Measurements from ENCODE around the gene OR6K6. TPM values are rescaled to one million over a fixed set of nuclear protein-coding genes. Genes with fewer than 3 reads are reported as not detected.
A peak's percentile ranks its signal among the peaks of the same experiment; 100 is the strongest.

Gene OR6K6
- not detected for total RNA-seq
- long read RNA-seq: 0 reads

GRCh38 chr1:158754420-158754819 is at the start of gene OR6K6:
Gene OR6K6, plus strand, starts transcription at chr1:158754720. Its CDS starts 168 bp downstream, at chr1:158754888.
- no peak for ATAC-seq
- no peak for DNase-seq
- intact Hi-C loops (cut with DNase I): no loop called here

GRCh38 chr1:158706096-158706495 is 48.4 kb upstream of the OR6K6 start:
- intact Hi-C loops (cut with DNase I): no loop called here
- no peak for DNase-seq
- ATAC-seq: no peak

GRCh38 chr1:158711098-158711497 is 43.4 kb upstream of the OR6K6 start:
- no peak for ATAC-seq
- intact Hi-C loops (cut with DNase I): no loop called here
- DNase-seq: no peak

- ATAC-seq: no peak
- DNase-seq: no peak
- intact Hi-C loops (cut with DNase I): no loop called here
Observed at GRCh38 chr1:158714754-158715153, 39.8 kb upstream of the OR6K6 start.

- ATAC-seq (no peak), DNase-seq (no peak)
- intact Hi-C loops (cut with DNase I): no loop called here
Observed at GRCh38 chr1:158716335-158716734, 38.2 kb upstream of the OR6K6 start.

- intact Hi-C loops (cut with DNase I): no loop called here
- DNase-seq (no peak), ATAC-seq (no peak)
Observed at GRCh38 chr1:158717344-158717743, 37.2 kb upstream of the OR6K6 start.

GRCh38 chr1:158719664-158720063 is 34.9 kb upstream of the OR6K6 start:
- intact Hi-C loops (cut with DNase I): no loop called here
- ATAC-seq: no peak
- DNase-seq: no peak

- intact Hi-C loops (cut with DNase I): no loop called here
- ATAC-seq (no peak), DNase-seq (no peak)
Observed at GRCh38 chr1:158720620-158721019, 33.9 kb upstream of the OR6K6 start, which contains the start of gene OR6K3. Gene OR6K3, minus strand, starts transcription at chr1:158720720. Its CDS starts 2,605 bp downstream, at chr1:158718115.

GRCh38 chr1:158724442-158724841 is 30.1 kb upstream of the OR6K6 start:
- DNase-seq (no peak), ATAC-seq (no peak)
- intact Hi-C loops (cut with DNase I): no loop called here

- ATAC-seq (no peak), DNase-seq (no peak)
- intact Hi-C loops (cut with DNase I): no loop called here
Observed at GRCh38 chr1:158728510-158729225, 25.9 kb upstream of the OR6K6 start.

- intact Hi-C loops (cut with DNase I): no loop called here
- DNase-seq: no peak
- no peak for ATAC-seq
Observed at GRCh38 chr1:158730453-158730852, 24.1 kb upstream of the OR6K6 start.

- intact Hi-C loops (cut with DNase I): no loop called here
- DNase-seq (no peak), ATAC-seq (no peak)
Observed at GRCh38 chr1:158731707-158732106, 22.8 kb upstream of the OR6K6 start.

- ATAC-seq (no peak), DNase-seq (no peak)
- intact Hi-C loops (cut with DNase I): no loop called here
Observed at GRCh38 chr1:158732524-158732923, 22.0 kb upstream of the OR6K6 start.

GRCh38 chr1:158735848-158736247 is 18.7 kb upstream of the OR6K6 start:
- DNase-seq (no peak), ATAC-seq (no peak)
- intact Hi-C loops (cut with DNase I): no loop called here

- intact Hi-C loops (cut with DNase I): no loop called here
- ATAC-seq (no peak), DNase-seq (no peak)
Observed at GRCh38 chr1:158752155-158752712, 2.3 kb upstream of the OR6K6 start.

GRCh38 chr1:158771950-158772866 is 17.7 kb downstream of the OR6K6 start, which contains the start of gene OR6N1:
Gene OR6N1, minus strand, starts transcription at chr1:158772195. Its CDS starts 5,513 bp downstream, at chr1:158766682.
- ATAC-seq (peak in 1 of 2 donors; percentile 49), DNase-seq (no peak)
- intact Hi-C loops (cut with DNase I): no loop called here

- intact Hi-C loops (cut with DNase I): no loop called here
- ATAC-seq: no peak
- no peak for DNase-seq
Observed at GRCh38 chr1:158781104-158781503, 26.6 kb downstream of the OR6K6 start, which contains the start of gene OR6N2. Gene OR6N2, minus strand, starts transcription at chr1:158781204. Its CDS starts 3,569 bp downstream, at chr1:158777635.

- ATAC-seq: no peak
- DNase-seq: no peak
Observed at GRCh38 chr1:158793604-158794003, 39.1 kb downstream of the OR6K6 start.

GRCh38 chr1:158794247-158794646 is 39.7 kb downstream of the OR6K6 start:
- intact Hi-C loops (cut with DNase I): no loop called here
- ATAC-seq (no peak), DNase-seq (no peak)

More at GRCh38 chr1:158793604-158794003, 39.1 kb downstream of the OR6K6 start:
- intact Hi-C loops (cut with DNase I): no loop called here

- no peak for DNase-seq
- no peak for ATAC-seq
- intact Hi-C loops (cut with DNase I): no loop called here
Observed at GRCh38 chr1:158798531-158798930, 44.0 kb downstream of the OR6K6 start.

All from left cardiac atrium (tissue), 4 donors.